DOHH2 (cell line): ENCODE results near the gene RAPGEF5.

ENCODE experiments used
- CTCF ChIP-seq: fragments of 200-600 bp; sonication (generic); IDR thresholded peaks from one replicate; pipeline ENCODE4 v1.5.1; 2014; ENCODE audit warnings: antibody characterized with exemption, mild to moderate bottlenecking, low read depth, low read length; ENCODE audit not compliant: poor library complexity, severe bottlenecking
- EZH2phosphoT487 ChIP-seq: fragments of 200-600 bp; sonication (generic); IDR thresholded peaks from 2 replicates; pipeline ENCODE4 v1.6.1; 2017; ENCODE audit warnings: borderline replicate concordance, mild to moderate bottlenecking, antibody characterized with exemption, low read length, moderate library complexity, mixed read lengths

- TF ChIP-seq CTCF (no peak), EZH2phosphoT487 (no peak)
Observed at GRCh38 chr7:22220941-22221340, 136.0 kb downstream of the RAPGEF5 start.
